Iris pigment epithelial cell (primary cell): Measurements from ENCODE around the gene DSP.
A peak's percentile ranks its signal among the peaks of the same experiment; 100 is the strongest.

Experiments
- DNase-seq: peaks from one replicate; pipeline ENCODE4 v3.0.0-alpha.2; 2011; ENCODE audit warnings: low read depth

DSP gene

DNA sequence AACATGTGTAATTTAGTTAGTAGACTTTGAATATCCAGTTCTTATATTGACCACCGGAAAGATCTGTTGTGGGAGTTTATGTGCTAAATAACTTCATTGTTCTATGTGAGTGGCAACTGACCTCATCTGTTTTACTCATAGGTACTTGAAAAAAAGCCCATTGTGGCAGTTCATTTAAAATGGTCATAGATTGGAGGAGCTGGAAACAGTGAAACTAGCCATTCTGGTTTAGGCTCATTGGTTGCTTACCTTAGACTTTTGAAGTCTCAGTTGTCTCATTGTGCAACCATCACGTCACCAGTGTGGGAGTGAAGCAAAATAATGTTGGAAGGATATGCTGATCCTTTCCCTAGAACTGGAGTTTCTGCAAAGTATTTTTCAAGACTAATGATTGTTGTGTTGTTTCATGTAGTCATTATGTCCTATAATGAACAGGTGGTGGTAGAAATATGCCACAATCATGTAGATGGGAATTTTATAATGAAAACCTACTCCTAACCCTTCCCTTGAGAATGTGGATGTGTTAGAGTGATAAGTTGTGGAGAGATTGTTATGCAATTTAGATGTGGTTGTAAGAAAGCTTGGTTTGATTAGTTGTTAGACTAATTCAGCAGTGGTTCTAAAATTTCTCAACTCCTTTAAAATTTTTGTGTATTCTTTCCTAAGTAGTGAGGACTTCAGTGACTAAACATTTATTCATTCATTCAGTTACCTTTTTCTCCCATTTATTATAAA, 18.3 kb downstream of the DSP start:
- no peak for DNase-seq

DNA sequence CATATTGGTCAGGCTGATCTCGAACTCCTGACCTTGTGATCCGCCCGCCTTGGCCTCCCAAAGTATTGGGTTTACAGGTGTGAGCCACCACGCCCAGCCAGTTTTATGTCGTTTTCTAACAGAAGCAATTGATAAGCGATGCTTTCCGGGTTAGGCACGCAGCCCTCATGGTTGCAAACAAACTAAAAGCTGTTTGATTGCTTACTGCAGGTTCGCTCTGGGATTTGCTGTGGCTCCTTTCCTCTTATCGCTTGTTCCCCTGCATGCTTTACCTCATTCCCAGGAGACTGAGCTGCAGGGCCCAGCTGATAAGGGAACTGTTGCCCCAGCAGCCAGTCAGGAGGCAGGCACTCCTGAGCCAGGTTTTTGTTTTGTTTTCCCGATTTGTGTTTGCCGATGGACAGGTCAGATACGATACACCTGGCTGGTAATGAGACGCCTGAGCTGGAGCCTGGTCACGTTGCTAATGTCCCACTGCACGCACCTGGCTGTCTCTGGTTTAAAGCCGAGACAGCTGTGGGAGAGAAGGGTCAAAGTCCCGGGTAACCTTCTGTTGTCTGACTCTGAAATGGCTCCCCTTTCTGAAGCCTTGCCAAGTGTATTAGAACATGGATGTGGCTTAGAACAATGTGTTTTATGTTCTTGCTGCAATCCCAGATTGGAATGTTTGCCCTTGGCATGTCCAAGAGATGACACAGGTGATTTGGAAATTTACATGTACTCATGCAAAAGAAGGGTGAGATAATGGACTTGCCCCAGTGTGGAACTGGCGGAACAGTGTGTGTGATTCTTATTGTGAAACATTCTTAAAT, 19.9 kb downstream of the DSP start:
- no peak for DNase-seq

DNA sequence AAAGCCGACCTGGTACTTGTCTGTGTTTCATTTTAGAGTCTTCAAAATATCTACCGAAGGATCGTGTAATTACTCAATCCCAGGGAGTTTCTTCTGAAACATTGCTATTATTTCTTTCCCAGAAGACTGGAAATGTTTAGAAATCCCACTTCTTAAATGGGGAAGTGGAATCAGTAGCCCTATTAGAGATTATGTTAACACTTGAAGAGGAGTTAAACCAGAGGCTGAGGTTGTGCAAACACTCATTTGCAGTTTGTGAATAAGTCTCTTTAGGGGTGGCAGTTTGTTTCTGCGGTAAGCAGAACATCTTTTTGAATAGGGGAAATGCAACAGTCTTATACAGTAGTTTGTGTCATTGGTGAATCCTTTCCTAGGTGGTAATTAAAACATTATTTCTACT, 21.3 kb downstream of the DSP start:
- DNase-seq = no peak

DNA sequence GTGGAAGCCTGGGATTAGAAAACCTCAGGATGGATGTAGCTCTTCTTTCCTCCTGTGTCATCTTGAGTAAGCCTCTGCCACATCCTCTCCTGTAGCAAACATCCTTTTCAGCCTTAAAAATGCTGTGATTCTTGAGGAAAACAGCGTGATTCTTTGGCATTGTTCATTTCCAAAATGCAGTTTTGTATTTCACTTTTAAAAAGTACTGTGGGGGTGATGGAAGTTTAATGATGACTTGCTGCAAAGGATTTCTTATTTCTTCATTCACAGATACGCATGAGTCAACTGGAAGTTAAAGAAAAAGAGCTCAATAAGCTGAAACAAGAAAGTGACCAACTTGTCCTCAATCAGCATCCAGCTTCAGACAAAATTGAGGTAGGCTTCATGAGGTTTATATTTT, 24.6 kb downstream of the DSP start:
- no peak for DNase-seq

DNA sequence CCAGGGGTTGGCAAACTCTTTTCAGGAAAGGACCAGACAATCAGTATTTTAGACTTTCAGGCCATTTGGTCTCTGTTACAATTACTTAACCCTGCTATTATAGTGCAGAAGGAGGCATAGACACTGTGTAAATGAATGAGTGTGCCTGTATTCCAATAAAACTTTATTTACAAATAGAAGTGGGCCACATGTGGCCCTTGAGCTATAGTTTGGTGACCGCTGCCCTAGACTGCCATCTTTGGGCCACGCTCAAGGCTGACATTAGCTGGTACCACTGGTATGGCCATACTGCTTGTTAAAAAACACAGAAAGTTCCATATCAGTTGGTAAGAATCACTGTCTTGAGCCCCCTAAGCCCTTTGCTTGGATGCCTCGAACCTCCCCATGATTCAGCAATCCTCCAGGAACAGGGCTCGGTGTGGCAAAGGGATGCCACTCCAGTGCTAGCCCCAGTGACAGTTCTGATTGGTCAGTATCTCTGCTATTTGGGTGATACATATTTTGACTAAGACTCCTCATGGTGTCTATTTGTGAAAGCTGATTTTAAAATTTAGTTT, 25.2 kb downstream of the DSP start:
- DNase-seq = no peak

DNA sequence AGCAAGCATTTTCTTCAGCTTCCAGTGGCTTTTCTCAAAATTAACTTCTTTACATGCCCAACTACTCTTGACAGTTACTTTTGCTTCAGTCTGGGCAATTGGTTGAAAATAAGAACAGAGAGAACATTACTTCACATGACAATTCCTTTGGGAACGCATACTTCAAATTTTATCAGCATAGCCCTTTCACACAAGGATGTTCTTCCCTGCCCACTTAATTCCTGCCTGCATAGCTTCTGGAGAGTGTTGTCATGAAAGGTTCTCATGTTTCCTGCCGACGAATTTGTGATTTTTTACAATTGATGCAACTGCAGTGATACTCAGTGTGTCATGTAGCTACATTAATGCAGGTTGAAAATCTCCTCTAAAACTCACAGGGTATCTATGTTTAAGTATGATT, 26.6 kb downstream of the DSP start:
- peak; percentile 46 for DNase-seq

DNA sequence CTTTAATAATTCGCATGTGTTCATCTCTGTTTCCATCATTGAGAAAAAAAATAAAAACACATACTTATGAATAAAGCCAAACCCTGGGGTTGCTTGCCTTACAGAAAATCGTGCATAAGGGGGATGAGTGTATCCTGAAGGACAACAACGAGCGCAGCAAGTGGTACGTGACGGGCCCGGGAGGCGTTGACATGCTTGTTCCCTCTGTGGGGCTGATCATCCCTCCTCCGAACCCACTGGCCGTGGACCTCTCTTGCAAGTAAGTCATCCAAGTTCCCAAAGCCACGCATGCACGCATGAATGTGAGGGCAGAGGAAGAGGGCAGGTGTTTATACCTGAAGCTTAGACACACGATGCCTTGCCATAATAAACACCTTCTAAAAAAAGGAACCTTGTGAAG, 27.6 kb downstream of the DSP start:
- no peak for DNase-seq

DNA sequence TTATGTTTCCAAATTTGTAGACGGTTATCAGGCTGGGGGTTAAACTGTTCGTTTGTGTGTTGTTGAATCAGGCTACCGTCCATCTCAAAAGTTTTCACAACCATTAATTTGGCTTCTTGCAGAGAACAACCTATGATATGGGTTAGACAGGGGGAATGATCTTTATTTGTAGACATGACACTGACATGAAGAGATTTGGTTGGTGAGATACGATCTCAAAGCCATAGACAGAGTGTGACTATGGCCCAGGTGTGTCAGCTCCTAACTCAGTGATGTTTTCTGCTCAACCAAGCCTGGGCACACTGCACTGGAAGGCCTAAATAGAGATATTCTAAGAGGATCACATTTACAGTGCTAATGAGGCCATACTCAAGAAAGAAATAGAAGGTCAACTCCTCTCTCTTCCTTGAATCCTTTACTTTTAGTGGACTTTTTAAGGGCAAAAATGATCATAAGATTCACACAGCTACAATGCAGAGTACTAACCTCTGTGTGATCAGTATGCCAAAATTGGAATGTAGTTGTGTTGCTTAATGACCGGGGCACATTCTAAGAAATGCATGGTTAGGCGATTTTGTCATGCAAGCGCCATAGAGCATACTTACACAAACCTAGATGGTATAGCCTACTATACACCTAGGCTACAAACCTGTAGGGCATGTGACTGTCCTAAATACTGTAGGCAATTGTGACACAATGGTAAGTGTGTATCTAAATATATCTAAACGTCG, 30.9 kb downstream of the DSP start:
- no peak for DNase-seq

DNA sequence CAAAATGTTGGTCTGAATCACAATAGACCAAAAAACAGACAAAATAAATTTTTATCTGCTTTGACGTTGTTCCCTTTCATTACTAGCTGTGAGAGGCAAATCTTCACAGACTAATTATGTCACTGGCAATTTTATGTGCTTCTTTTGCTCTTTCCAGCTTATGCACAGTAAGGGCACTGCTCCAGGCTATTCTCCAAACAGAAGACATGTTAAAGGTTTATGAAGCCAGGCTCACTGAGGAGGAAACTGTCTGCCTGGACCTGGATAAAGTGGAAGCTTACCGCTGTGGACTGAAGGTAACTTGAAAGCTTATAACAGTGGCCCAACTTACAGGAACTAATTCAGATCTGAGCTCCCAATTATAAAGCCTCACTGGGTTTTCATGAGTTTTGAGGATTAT, 33.0 kb downstream of the DSP start:
- DNase-seq = no peak

DNA sequence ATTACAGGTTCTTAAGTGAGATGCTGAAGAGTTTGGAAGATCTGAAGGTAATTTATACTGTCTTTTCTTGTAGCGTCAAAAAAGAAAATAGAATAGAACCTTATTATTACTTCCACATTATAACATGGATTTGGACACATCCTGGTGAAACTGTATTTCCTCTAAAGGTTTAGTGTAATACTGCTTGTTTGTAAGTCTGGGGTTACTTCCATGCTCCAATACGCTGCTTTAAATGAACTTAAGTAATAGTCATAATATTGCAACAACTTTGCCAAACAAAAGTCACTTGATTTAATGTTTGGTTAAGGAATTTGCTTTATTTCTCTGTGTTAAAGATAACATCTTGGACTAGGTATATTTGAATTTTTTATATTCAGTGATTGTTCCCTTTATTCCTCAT, 37.0 kb downstream of the DSP start:
- no peak for DNase-seq

DNA sequence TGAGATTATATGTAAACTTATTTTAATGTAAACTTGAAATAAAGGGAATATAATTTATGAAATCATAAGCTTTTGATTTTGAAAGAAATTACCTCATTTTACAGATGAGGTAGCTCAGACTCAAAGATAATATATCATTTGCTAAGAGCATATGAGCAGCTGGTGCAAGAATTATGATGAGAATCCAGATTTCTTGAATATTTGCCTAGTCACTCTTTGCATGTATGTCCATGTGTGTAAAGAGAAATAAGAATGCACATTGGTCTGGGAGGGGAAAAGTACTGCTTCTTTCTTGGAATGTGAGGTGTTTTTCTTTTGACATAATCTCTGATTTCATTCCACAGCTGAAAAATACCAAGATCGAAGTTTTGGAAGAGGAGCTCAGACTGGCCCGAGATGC, 37.5 kb downstream of the DSP start:
- no peak for DNase-seq

DNA sequence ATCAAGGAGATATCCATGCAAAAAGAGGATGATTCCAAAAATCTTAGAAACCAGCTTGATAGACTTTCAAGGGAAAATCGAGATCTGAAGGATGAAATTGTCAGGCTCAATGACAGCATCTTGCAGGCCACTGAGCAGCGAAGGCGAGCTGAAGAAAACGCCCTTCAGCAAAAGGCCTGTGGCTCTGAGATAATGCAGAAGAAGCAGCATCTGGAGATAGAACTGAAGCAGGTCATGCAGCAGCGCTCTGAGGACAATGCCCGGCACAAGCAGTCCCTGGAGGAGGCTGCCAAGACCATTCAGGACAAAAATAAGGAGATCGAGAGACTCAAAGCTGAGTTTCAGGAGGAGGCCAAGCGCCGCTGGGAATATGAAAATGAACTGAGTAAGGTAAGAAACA, 38.4 kb downstream of the DSP start:
- no peak for DNase-seq

DNA sequence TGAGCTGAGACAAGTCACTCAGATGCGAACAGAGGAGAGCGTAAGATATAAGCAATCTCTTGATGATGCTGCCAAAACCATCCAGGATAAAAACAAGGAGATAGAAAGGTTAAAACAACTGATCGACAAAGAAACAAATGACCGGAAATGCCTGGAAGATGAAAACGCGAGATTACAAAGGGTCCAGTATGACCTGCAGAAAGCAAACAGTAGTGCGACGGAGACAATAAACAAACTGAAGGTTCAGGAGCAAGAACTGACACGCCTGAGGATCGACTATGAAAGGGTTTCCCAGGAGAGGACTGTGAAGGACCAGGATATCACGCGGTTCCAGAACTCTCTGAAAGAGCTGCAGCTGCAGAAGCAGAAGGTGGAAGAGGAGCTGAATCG, 39.1 kb downstream of the DSP start:
- no peak for DNase-seq

DNA sequence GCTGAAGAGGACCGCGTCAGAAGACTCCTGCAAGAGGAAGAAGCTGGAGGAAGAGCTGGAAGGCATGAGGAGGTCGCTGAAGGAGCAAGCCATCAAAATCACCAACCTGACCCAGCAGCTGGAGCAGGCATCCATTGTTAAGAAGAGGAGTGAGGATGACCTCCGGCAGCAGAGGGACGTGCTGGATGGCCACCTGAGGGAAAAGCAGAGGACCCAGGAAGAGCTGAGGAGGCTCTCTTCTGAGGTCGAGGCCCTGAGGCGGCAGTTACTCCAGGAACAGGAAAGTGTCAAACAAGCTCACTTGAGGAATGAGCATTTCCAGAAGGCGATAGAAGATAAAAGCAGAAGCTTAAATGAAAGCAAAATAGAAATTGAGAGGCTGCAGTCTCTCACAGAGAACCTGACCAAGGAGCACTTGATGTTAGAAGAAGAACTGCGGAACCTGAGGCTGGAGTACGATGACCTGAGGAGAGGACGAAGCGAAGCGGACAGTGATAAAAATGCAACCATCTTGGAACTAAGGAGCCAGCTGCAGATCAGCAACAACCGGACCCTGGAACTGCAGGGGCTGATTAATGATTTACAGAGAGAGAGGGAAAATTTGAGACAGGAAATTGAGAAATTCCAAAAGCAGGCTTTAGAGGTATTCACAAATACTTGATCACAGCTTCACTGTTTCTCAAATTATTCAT, 39.6 kb downstream of the DSP start:
- DNase-seq = no peak

DNA sequence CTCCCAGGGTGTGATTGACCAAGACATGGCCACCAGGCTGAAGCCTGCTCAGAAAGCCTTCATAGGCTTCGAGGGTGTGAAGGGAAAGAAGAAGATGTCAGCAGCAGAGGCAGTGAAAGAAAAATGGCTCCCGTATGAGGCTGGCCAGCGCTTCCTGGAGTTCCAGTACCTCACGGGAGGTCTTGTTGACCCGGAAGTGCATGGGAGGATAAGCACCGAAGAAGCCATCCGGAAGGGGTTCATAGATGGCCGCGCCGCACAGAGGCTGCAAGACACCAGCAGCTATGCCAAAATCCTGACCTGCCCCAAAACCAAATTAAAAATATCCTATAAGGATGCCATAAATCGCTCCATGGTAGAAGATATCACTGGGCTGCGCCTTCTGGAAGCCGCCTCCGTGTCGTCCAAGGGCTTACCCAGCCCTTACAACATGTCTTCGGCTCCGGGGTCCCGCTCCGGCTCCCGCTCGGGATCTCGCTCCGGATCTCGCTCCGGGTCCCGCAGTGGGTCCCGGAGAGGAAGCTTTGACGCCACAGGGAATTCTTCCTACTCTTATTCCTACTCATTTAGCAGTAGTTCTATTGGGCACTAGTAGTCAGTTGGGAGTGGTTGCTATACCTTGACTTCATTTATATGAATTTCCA, 43.9 kb downstream of the DSP start:
- no peak for DNase-seq

DNA sequence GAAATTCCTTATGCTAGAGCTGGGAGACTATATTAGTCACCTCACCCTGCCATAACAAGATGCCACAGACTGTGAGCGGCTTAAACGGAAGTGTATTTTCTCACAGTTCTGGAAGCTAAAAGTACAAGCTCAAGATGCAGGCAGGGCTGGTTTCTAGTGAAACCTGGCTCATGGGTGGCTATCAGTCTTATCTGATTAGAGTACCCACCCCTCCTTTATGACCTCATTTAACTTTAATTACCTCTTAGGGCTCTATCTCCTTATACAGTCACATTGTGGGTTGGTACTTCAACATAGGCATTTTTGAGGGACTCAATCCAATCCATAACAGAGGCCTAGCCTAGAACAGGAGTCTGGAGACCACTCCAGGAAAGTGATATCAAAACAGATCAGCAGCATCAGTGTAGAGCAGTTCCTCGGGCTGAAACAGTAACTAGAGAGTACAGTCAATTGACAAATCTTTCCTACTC, 46.2 kb downstream of the DSP start:
- peak; percentile 18 for DNase-seq

DNA sequence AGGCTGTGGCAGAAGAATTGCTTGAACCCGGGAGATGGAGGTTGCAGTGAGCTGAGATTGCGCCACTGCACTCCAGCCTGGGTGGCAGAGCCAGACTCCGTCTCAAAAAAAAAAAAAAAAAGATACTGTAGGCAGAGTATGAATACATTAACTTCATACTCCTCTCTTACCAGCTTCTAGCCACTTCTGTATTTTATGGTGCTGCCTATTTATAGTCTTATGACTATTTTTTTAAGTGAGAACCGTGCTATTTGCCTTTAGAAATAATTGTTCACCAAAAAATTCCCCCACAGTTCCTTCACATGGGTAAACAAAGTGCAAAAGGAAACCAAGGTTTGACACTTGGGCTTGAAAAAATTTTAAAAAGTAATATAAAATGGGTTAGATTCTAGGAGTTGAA, 47.0 kb downstream of the DSP start:
- DNase-seq = no peak

DNA sequence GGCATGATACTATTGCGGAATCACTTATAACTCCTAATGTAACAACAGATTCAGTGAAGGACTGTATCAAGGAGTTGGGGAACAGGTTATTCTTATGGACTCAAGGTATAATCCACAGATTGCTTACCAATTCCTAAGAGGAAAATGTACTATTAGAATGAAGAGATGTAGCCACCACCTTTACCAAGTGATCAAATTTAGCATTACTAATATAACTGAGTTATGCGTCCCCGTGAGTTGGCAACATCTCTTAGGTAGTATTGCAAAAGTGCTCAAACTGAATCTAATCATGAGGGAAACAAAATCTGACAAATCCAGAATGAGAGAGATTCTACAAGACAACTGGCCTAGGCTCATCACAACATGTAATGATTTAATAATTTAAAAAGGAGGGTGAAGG, 47.8 kb downstream of the DSP start:
- no peak for DNase-seq

DNA sequence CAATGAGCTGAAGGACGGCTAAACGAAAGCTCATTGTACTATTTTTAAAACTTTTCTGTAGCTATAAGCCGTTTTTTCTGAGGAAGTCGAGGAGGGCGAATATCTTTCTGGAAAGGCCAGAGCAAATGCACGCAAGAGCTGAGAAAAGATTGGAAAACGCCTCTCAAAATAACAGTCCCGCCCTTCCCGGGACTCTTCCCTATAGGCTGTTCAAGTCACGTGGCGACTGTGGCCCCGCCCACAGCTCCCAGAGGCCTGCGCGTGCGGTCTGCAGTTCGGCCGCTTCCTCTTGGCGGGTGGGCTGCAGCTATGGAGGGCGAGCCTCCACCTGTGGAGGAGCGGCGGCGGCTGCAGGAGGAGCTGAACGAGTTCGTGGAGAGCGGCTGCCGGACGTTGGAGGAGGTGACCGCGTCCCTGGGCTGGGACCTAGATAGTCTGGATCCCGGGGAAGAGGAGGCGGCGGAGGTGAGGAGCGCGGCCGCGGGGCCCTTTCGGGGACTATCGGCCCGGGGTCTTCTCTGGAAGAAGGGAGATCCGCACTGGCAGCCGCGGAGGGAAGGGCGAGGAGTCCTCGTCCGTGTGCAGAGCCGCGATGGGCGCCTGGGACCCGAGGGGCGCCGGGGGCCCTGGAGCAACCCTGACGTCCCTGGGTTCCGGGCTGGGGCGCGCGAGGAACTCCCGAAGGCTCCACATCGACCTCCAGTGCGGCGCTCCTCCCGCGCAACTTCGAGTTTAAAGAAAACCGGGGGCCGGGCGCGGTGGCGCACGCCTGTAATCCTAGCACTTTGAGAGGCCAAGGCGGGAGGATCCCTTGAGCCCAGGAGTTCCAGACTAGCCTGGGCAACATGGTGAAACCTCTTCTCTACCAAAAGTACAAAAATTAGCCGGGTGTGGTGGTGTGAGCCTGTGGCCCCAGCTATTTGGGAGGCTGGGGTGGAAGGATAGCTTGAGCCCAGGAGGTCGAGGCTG, 48.8 kb downstream of the DSP start, which contains the start of gene SNRNP48:
Gene SNRNP48, plus strand, starts transcription at position 250 of the 969 bp plus-strand sequence. Its CDS starts 60 bp downstream, at position 310.
- peak; percentile 94 for DNase-seq

DNA sequence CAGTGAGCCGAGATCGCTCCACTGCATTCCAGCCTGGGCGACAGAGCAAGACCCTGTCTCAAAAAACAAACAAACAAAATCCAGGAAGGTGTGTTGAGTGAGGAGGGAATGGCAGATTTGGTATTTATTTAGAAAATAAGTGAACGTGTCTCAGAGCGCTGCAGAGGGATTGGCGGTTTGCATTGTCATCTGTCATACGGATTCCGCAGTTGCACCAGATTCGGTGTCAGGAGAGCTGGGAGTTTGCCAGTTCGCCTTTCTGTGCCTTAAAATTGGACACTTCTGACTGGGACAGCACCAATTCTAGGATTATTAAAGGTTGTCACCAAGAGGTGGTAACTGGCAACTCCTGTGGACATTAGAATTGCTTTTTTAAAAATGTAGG, 49.4 kb downstream of the DSP start:
- no peak for DNase-seq
